ENCODE measurements around the gene DGCR6.

GRCh38 chr22:18931905-18932652 lies 26.0 kb downstream of the DGCR6 start:
- TF ChIP-seq CTCF (conservative IDR thresholded peaks at IDR 0.05; ENCODE audit: low read depth, low read length) = no peak
- no peak for TF ChIP-seq MXI1 (IDR thresholded peaks at IDR 0.05; ENCODE audit: borderline replicate concordance, low read depth, low read length)
- no peak for TF ChIP-seq BHLHE40 (IDR thresholded peaks at IDR 0.05; ENCODE audit: low read depth, low read length)
- no peak for TF ChIP-seq POLR2A (IDR thresholded peaks at IDR 0.05; ENCODE audit: low read depth, low read length)
- TF ChIP-seq RFX5 (IDR thresholded peaks at IDR 0.05; ENCODE audit: low read depth, low read length) = no peak
- TF ChIP-seq, protein P1, sequence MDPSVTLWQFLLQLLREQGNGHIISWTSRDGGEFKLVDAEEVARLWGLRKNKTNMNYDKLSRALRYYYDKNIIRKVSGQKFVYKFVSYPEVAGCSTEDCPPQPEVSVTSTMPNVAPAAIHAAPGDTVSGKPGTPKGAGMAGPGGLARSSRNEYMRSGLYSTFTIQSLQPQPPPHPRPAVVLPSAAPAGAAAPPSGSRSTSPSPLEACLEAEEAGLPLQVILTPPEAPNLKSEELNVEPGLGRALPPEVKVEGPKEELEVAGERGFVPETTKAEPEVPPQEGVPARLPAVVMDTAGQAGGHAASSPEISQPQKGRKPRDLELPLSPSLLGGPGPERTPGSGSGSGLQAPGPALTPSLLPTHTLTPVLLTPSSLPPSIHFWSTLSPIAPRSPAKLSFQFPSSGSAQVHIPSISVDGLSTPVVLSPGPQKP (IDR thresholded peaks at IDR 0.05; ENCODE audit: borderline replicate concordance, low read depth, low read length) = no peak
- TF ChIP-seq SMC3 (IDR thresholded peaks at IDR 0.05; ENCODE audit: low read depth, low read length) = no peak
- no peak for TF ChIP-seq RAD21 (IDR thresholded peaks at IDR 0.05; ENCODE audit: low read length)
